Endothelial cell of umbilical vein (primary cell): ENCODE measurements around the gene ZNF202. TPM values are rescaled to one million over a fixed set of nuclear protein-coding genes. Genes with fewer than 3 reads are reported as not detected.

Experiments
- BruUV-seq: library from RNA; stranded (reverse); fragments of 400-500 nt; replicated peaks from 2 replicates; lab custom pipeline; 2021; lab: Mats Ljungman, UMichigan
- CTCF ChIA-PET: fragments of 300-600, 350-600 bp; sonication (Branson Sonifier 250); formaldehyde crosslinking; loops from one replicate; lab custom pipeline; 2021; ENCODE audit warnings: antibody characterized with exemption, inconsistent platforms; lab: Charles Lee
- POLR2A ChIA-PET: fragments of 300-600, 350-600 bp; sonication (Branson Sonifier 250); formaldehyde crosslinking; loops from one replicate; lab custom pipeline; 2021; ENCODE audit warnings: antibody characterized with exemption, inconsistent platforms; lab: Charles Lee
- DNase-seq: peaks from one replicate; pipeline ENCODE4 v3.0.0-alpha.2; 2011; ENCODE audit warnings: low read depth, low spot score
- FAIRE-seq: peaks from 2 replicates; lab custom pipeline; 2011; peaks lifted over from hg19 to GRCh38; lab: Jason Lieb, UNC
- H2AFZ ChIP-seq: 2 replicates; pipeline ENCODE4 v1.6.0; 2012; ENCODE audit warnings: low read depth, low read length, control low read depth, inconsistent platforms
- H3K27ac ChIP-seq: 2 replicates; pipeline ENCODE4 v1.5.1; 2011; ENCODE audit warnings: low read depth, mild to moderate bottlenecking, control low read depth, low read length, moderate library complexity; ENCODE audit not compliant: insufficient read depth
- H3K27me3 ChIP-seq, 2 experiments: 2 replicates each; pipeline versions ENCODE4 v1.6.0 to v1.6.1; 2011; ENCODE audit warnings: low read length in 2 of 2, mixed read lengths in 1 of 2; ENCODE audit not compliant: control insufficient read depth in 2 of 2, insufficient read depth in 2 of 2
- H3K36me3 ChIP-seq, 2 experiments: 2 replicates in 1 of 2; 3 replicates in 1 of 2; pipeline ENCODE4 v1.5.1; 2011; ENCODE audit warnings: low read length in 2 of 2, mild to moderate bottlenecking in 1 of 2, moderate library complexity in 1 of 2; ENCODE audit not compliant: control insufficient read depth in 2 of 2, insufficient read depth in 2 of 2; ENCODE audit errors: extremely low read depth in 1 of 2
- H3K4me1 ChIP-seq: 3 replicates; pipeline ENCODE4 v1.5.1; 2011; ENCODE audit warnings: mild to moderate bottlenecking, low read length; ENCODE audit not compliant: control insufficient read depth, insufficient read depth; ENCODE audit errors: extremely low read depth
- H3K4me2 ChIP-seq: 2 replicates; pipeline ENCODE4 v1.6.1; 2011; ENCODE audit warnings: low read length, control low read depth, mixed read lengths; ENCODE audit not compliant: insufficient read depth
- H3K4me3 ChIP-seq, 3 experiments: fragments of 200-600 bp in 1 of 3; sonication (generic), shearing (Covaris generic) in 1 of 3; replicated peaks in 1 of 3; 2 replicates each; pipeline ENCODE4 v1.5.1; 2011 to 2016; ENCODE audit warnings: control low read depth in 3 of 3, low read length in 3 of 3, mild to moderate bottlenecking in 2 of 3, inconsistent platforms in 1 of 3, low read depth in 1 of 3, moderate library complexity in 1 of 3; ENCODE audit not compliant: insufficient read depth in 1 of 3
- H3K79me2 ChIP-seq: 2 replicates; pipeline ENCODE4 v1.6.0; 2012; ENCODE audit warnings: low read length, inconsistent platforms; ENCODE audit not compliant: control insufficient read depth, insufficient read depth
- H3K9ac ChIP-seq: replicated peaks from 2 replicates; pipeline ENCODE3; 2011; ENCODE audit warnings: low read length, control low read depth; ENCODE audit not compliant: insufficient read depth; ENCODE audit errors: extremely low read depth
- H3K9me1 ChIP-seq: replicated peaks from 3 replicates; pipeline ENCODE4 v1.6.0; 2011; ENCODE audit warnings: mild to moderate bottlenecking, low read length; ENCODE audit not compliant: control insufficient read depth, insufficient read depth; ENCODE audit errors: extremely low read depth
- H3K9me3 ChIP-seq: replicated peaks from 2 replicates; pipeline ENCODE4 v1.5.1; 2012; ENCODE audit warnings: low read length, inconsistent platforms; ENCODE audit not compliant: control insufficient read depth, insufficient read depth
- H4K20me1 ChIP-seq: replicated peaks from 2 replicates; pipeline ENCODE3; 2011; ENCODE audit warnings: mild to moderate bottlenecking, low read length; ENCODE audit not compliant: control insufficient read depth, insufficient read depth; ENCODE audit errors: extremely low read depth
- CTCF ChIP-seq, 2 donors: IDR thresholded peaks; 1 replicate in 1 of 2; 2 replicates in 1 of 2; pipeline ENCODE4 v1.5.1; 2011; ENCODE audit warnings: low read length in 2 of 2, mild to moderate bottlenecking in 2 of 2, moderate library complexity in 2 of 2, control low read depth in 1 of 2, inconsistent platforms in 1 of 2, low read depth in 1 of 2; ENCODE audit not compliant: insufficient read depth in 1 of 2; ENCODE audit errors: extremely low read depth in 1 of 2
- GATA2 ChIP-seq: IDR thresholded peaks from 2 replicates; pipeline ENCODE4 v1.7.0; 2011; ENCODE audit warnings: low read depth, mild to moderate bottlenecking, moderate library complexity, mixed read lengths, low read length; ENCODE audit not compliant: insufficient read length, insufficient read depth
- JUN ChIP-seq: IDR thresholded peaks from 2 replicates; pipeline ENCODE4 v1.6.1; 2011; ENCODE audit warnings: borderline replicate concordance, low read depth; ENCODE audit not compliant: insufficient read length, insufficient read depth
- dilution Hi-C: fragments of 300-500 bp; cut with MboI; formaldehyde crosslinking; loops from one replicate; pipeline ENCODE4 v1.15.0; 2019; ENCODE audit warnings: low sequenced_read_pairs; ENCODE audit not compliant: extremely low pct_ligation_motif_present
- intact Hi-C: fragments of 100-400 bp; cut with micrococcal nuclease; formaldehyde crosslinking; loops from one replicate; pipeline ENCODE4 v1.10.0; 2022
- polyA plus RNA-seq, 4 experiments: library from polyadenylated mRNA; depleted of rRNA in 3 of 4; stranded (reverse) in 3 of 4; unstranded in 1 of 4; fragments of >200 nt; gene quantifications; 2 replicates each; pipeline versions ENCODE4 v1.2.1 to v1.2.3, GENCODE V29; 2011 to 2012; ENCODE audit warnings: missing spikeins in 1 of 4
- total RNA-seq: library from RNA; stranded (reverse); gene quantifications from 2 replicates; pipeline ENCODE4 v1.2.3, GENCODE V29; 2021
- TF ChIP-seq, protein P1 (sequence below): IDR thresholded peaks from 2 replicates; pipeline ENCODE4 v1.6.1; 2011; ENCODE audit not compliant: insufficient read depth, insufficient read length

Gene ZNF202
- total and polyA plus RNA-seq, 2 donors (not counting 3 experiments of a cell fraction or from before 2014, with no cell fraction given): 6.5 to 12.3 TPM

- no peak for FAIRE-seq
- no peaks in the 10 kb centered on the region for H3K9me3 ChIP-seq
- no peak overlapping the region for H2AFZ ChIP-seq
- BruUV-seq: no TSS peak
- H3K36me3 ChIP-seq: no peaks in the 10 kb centered on the region
- peaks cover 0 to 3% of the 10 kb centered on the region in 2 experiments for H3K27me3 ChIP-seq
- no peak overlapping the region for H3K4me3 ChIP-seq
- CTCF ChIA-PET: no interaction called here
- H3K79me2 ChIP-seq: peaks cover 35% of the 10 kb centered on the region
- dilution Hi-C loops (no loop called here), intact Hi-C loops (loop anchor here (5.0 kb wide), 2 partner anchors 435 to 455 kb away; no protein-coding TSS in a partner anchor)
- no peak overlapping the region for H3K9ac ChIP-seq
- no peak overlapping the region for H3K4me2 ChIP-seq
- POLR2A ChIA-PET: no interaction called here
- DNase-seq: no peak
- peaks cover 14% of the 10 kb centered on the region for H3K4me1 ChIP-seq
- TF ChIP-seq GATA2 (no peak), CTCF (IDR thresholded peaks at IDR 0.05; ENCODE audit: extremely low read depth in 1 of 2, insufficient read depth in 1 of 2, low read depth in 1 of 2, low read length in 2 of 2) (no peak), JUN (no peak)
- TF ChIP-seq, protein P1, sequence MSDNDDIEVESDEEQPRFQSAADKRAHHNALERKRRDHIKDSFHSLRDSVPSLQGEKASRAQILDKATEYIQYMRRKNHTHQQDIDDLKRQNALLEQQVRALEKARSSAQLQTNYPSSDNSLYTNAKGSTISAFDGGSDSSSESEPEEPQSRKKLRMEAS: no peak
- H3K27ac ChIP-seq: no peak overlapping the region
- H3K9me1 ChIP-seq: no peaks in the 10 kb centered on the region
- no peaks in the 10 kb centered on the region for H4K20me1 ChIP-seq
These were observed 1.3 kb upstream of the ZNF202 start for GRCh38 chr11:123742724-123743120.
